Upper lobe of left lung (tissue), 4 donors: Measurements from ENCODE around the gene LDLRAD2.

ENCODE experiments used
- CTCF ChIP-seq, 6 experiments: fragments of 450-650 bp in 4 of 6; fragments of 200-600 bp in 2 of 6; sonication (generic) in 2 of 6; IDR thresholded peaks; one replicate each; pipeline ENCODE4 v1.5.1; 2016 to 2019; ENCODE audit warnings: antibody characterized with exemption in 6 of 6
- EP300 ChIP-seq, 4 donors: sonication (generic); formaldehyde crosslinking; IDR thresholded peaks; one replicate each; pipeline ENCODE4 v1.5.1; 2017; ENCODE audit warnings: antibody characterized with exemption in 4 of 4, control low read depth in 2 of 4
- POLR2A ChIP-seq, 4 donors: fragments of 450-650 bp; IDR thresholded peaks; one replicate each; pipeline ENCODE4 v1.5.1; 2016 to 2017; ENCODE audit warnings: antibody characterized with exemption in 4 of 4, mild to moderate bottlenecking in 2 of 4
- POLR2AphosphoS5 ChIP-seq, 2 donors: sonication (generic); formaldehyde crosslinking; IDR thresholded peaks; one replicate each; pipeline ENCODE4 v1.5.1; 2017; ENCODE audit warnings: antibody characterized with exemption in 2 of 2

GRCh38 chr1:21841852-21842466, 29.9 kb downstream of the LDLRAD2 start:
- no peak for TF ChIP-seq POLR2A (IDR thresholded peaks at IDR 0.05)
- no peak for TF ChIP-seq CTCF (IDR thresholded peaks at IDR 0.05)
- no peak for TF ChIP-seq EP300 (IDR thresholded peaks at IDR 0.05)
- no peak for TF ChIP-seq POLR2AphosphoS5 (IDR thresholded peaks at IDR 0.05)
